HFF-Myc (cell line): Measurements from ENCODE around the gene PABPN1L.

ENCODE experiments used
- DNase-seq: peaks from one replicate; pipeline ENCODE4 v3.0.0-alpha.2; 2011; ENCODE audit warnings: low read depth; ENCODE audit errors: extremely low read depth
- H3K4me3 ChIP-seq: replicated peaks from 2 replicates; pipeline ENCODE4 v1.5.1; 2011; ENCODE audit warnings: low read depth, mild to moderate bottlenecking, control low read depth, low read length
- TF ChIP-seq, protein P1 (sequence below): IDR thresholded peaks from 2 replicates; pipeline ENCODE4 v1.5.1; 2012; ENCODE audit warnings: mild to moderate bottlenecking, low read depth, low read length, control low read depth; ENCODE audit errors: missing control alignments

The PABPN1L gene

DNA sequence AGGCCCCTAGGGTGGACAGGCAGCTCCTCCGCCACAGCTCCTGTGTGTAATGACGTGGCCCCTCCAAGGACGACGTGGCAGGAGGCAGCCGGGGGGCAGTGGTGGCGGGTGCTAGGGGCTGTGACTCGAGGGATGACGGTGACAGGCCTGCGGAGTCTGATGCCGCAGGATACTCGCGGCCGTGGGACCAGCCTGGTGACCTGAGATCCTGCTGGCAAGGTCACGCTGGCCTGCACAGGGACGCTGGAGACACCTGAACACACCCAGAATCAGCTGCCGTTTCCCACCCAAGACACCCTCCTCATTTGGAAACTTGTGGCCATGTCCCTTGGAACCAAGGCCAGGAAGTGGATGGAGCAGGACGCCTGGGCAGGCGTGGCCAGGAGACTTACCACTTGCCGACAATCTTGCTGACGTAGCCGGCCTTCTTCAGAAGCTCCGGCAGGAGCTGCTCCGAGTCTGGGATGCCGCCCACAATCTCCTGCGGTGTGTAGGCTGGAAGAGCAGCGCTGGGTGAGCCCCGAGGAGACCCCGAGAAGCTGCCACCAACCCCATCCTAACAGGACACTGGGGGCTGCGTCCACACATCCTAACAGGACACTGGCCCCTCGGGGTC is 25.8 kb downstream of the PABPN1L start:
- TF ChIP-seq, protein P1, sequence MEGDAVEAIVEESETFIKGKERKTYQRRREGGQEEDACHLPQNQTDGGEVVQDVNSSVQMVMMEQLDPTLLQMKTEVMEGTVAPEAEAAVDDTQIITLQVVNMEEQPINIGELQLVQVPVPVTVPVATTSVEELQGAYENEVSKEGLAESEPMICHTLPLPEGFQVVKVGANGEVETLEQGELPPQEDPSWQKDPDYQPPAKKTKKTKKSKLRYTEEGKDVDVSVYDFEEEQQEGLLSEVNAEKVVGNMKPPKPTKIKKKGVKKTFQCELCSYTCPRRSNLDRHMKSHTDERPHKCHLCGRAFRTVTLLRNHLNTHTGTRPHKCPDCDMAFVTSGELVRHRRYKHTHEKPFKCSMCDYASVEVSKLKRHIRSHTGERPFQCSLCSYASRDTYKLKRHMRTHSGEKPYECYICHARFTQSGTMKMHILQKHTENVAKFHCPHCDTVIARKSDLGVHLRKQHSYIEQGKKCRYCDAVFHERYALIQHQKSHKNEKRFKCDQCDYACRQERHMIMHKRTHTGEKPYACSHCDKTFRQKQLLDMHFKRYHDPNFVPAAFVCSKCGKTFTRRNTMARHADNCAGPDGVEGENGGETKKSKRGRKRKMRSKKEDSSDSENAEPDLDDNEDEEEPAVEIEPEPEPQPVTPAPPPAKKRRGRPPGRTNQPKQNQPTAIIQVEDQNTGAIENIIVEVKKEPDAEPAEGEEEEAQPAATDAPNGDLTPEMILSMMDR = no peak
- H3K4me3 ChIP-seq = no peak overlapping the region
- no peak for DNase-seq

DNA sequence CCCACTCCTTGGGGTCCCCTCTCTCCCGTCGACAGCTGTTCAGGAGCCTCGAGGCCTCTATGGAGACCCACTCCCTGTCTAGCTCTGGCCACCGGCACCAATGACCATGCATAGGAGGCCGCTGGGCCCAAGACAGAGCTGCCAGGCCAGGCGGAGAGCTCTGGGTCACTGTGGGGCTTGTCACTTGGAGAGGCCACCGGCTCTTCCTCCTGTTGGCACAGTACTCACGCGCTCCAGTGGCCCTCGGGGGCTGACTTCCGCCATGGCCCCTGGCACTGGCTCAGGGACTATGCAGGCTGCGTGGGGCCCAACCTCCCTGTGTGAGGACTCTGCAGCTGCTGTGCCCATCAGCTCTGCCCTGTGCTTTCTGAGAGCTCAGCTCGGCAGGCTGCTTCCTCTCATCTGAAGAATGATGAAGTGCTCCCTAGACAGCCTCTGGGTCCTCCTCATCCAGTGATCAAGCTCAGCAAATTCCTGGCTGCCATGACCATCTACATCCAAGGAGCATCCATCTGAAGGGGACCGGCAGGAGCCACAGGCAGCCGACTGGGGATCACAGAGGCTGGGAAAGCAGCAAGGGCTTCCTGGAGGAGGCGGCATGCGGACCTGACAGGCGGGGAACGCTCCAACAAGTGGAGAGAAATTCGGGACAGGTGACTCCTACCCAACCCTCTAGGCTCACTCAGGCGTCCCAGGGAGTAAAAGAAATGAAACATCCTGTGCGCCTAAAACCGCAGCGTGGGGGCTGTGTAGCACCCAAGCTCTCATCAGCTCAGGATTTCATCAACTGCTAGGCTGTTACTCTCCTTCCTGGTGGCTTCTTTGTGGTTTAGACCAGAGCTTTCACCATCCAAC is 26.5 kb downstream of the PABPN1L start:
- TF ChIP-seq, protein P1 = no peak
- no peak overlapping the region for H3K4me3 ChIP-seq
- no peak for DNase-seq

DNA sequence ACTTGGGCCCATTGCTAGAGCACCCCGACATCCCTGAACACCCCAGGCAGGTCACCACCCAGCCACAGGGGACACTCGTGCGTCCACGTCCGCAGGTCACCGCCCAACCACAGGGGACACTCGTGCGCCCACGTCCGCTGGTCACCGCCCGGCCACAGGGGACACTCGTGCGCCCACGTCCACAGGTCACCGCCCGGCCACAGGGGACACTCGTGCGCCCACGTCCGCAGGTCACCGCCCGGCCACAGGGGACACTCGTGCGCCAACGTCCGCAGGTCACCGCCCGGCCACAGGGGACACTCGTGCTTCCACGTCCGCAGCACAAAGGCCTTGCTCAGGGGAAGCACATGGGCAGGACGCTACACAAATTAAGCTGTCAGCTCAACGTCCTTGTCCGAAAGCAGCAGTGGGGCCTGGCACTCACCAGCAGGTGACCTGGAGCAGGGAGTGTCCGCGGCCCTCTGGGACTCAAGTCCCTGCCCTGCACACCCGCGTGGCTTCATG is 27.4 kb downstream of the PABPN1L start:
- DNase-seq = no peak
- TF ChIP-seq, protein P1 = no peak
- no peak overlapping the region for H3K4me3 ChIP-seq

DNA sequence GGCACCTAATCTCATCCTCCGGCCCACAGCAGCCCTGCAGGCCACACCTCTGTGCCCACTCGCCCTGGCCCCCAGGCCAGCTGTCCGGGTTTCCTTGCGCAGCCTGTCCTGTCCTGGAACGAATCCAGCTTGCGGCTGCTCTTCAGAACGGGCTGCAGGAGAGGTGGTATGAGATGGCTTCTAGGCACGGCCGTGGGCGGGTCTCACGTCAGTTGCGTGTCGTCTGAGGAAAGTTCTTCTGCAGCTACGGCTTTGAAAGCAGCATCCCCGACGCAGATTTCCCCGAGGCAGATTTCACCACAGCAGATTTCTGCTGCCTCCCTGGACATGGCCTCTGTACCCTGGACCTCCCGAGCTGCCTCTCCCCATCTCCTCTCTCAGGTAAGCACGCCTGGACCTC is 27.9 kb downstream of the PABPN1L start:
- TF ChIP-seq, protein P1 = no peak
- no peak overlapping the region for H3K4me3 ChIP-seq
- no peak for DNase-seq

DNA sequence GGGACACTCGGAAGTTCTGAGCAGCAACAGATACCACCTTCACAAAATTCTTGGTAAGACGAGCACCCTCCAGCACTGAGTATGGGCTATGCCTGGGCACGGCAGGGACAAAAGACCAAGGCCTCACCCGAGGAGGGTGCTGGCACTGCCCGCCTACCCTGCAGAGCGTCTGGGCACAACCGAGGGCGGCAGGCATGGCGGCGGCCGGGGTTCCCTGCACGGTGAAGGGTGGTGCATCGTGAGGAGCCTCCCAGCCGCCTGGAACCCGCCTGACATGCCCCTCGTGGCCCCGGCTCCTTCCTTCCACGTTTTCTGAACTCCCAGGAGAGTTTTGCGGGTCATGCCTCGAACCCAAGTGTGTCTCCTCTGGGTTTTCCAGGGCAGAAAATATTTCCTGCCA is 28.7 kb downstream of the PABPN1L start:
- no peak for DNase-seq
- no peak overlapping the region for H3K4me3 ChIP-seq

DNA sequence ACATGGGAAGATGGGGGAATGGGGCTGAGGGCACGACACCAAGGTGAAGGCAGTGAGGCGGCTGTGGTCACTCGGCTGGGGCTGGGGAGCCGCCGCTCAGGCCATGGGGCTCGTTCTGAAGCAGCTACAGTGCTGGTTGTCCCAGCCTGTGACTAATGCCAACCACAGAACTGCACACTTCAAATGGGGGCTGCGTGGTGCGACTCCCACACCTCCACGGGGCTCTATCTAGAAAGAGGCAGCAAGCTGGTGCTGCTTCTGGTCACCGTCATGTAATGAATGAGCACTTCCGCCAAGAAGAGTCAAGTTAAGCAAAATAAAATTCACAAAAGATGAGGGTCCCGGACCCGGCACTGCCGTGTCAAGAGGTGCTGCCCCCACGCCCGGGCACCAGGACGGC is 29.7 kb downstream of the PABPN1L start:
- TF ChIP-seq, protein P1 = no peak
- DNase-seq = no peak
- H3K4me3 ChIP-seq = no peak overlapping the region

More for the DNA sequence above, 28.7 kb downstream of the PABPN1L start:
- TF ChIP-seq, protein P1 = no peak
